GM20000 (cell line): Measurements from ENCODE around the gene C2orf92.

Source experiments
- DNase-seq: peaks from one replicate; pipeline ENCODE4 v3.0.0; 2012; ENCODE audit warnings: low spot score
- TF ChIP-seq, protein P1 (sequence below): IDR thresholded peaks from 2 replicates; pipeline ENCODE4 v1.5.1; 2012; ENCODE audit warnings: mild to moderate bottlenecking, control low read depth; ENCODE audit errors: extremely low read depth, missing control alignments

C2orf92 gene

GRCh38 chr2:97731274-97732020, 61.9 kb downstream of the C2orf92 start:
- DNase-seq: no peak
- TF ChIP-seq, protein P1, sequence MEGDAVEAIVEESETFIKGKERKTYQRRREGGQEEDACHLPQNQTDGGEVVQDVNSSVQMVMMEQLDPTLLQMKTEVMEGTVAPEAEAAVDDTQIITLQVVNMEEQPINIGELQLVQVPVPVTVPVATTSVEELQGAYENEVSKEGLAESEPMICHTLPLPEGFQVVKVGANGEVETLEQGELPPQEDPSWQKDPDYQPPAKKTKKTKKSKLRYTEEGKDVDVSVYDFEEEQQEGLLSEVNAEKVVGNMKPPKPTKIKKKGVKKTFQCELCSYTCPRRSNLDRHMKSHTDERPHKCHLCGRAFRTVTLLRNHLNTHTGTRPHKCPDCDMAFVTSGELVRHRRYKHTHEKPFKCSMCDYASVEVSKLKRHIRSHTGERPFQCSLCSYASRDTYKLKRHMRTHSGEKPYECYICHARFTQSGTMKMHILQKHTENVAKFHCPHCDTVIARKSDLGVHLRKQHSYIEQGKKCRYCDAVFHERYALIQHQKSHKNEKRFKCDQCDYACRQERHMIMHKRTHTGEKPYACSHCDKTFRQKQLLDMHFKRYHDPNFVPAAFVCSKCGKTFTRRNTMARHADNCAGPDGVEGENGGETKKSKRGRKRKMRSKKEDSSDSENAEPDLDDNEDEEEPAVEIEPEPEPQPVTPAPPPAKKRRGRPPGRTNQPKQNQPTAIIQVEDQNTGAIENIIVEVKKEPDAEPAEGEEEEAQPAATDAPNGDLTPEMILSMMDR: no peak

GRCh38 chr2:97732436-97733340, 63.2 kb downstream of the C2orf92 start:
- TF ChIP-seq, protein P1: no peak
- DNase-seq: no peak

DNA sequence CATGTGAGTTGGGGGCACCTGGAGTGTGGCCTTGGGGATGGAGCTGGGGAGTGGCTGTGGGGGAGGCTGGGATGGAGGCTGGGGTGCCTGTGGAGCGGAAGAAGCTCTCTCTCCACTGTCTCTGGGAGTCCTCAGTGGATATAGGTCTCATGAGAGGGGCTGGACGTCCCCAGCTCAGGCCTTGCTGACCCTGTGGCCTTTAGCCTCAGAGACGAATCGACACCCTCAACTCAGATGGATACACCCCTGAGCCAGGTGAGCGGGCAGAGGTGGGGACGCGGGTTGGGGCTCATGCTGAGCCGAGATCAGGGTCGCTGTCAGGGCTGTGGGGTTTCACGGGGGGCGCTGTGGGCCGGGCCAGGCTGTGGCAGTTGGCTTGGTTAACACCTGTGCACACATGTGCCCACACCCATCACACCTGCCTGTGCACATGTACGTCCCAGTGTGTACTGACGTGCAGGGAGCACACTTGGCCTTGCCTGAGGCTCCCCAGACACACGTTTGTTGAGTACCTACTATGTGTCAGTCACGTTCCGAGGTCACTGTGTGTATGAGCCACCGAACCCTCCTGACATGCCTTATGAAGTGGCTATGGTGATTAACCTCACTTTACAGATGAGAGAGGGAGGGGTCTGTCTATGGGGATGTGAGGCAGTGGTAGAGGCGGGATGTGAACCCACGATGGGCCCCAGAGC, 64.0 kb downstream of the C2orf92 start:
- TF ChIP-seq, protein P1: no peak
- DNase-seq: no peak

- TF ChIP-seq, protein P1: no peak
- no peak for DNase-seq
Measured at GRCh38 chr2:97734061-97735051, 64.8 kb downstream of the C2orf92 start.

DNA sequence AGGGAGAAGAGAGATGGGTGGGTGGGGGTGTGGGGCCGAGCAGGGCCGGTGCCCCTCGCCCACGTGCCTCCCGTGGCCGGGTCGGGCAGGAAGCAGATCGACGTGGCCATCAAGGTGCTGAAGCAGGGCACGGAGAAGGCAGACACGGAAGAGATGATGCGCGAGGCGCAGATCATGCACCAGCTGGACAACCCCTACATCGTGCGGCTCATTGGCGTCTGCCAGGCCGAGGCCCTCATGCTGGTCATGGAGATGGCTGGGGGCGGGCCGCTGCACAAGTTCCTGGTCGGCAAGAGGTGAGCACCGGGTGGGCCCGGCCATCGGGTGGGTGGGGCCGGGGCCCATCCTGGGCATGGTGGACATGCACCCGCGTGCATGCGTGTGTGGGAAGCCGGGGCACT, 65.6 kb downstream of the C2orf92 start:
- TF ChIP-seq, protein P1: no peak
- no peak for DNase-seq

DNA sequence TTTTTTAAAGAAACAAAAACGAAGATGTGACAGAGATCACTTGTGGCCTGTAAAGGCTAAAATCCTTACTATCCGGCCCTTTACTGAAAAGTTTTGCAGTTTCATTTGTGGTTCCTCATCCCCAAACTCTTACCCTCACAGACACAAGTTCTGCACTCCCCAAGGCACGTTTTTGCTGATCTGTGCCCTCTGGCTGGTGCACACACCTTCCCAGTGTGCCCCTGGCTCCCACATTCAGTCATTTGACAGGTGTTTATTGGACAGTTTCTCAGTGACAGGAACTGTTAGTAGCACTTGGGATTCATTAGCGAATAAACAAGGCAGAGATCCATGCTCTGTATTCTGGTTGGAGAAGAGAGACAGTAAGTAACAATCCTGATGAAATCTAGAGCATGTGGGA, 66.7 kb downstream of the C2orf92 start:
- TF ChIP-seq, protein P1: no peak
- no peak for DNase-seq
